H1 (cell line): ENCODE results near the gene AQP10. TPM values are rescaled to one million over a fixed set of nuclear protein-coding genes. Genes with fewer than 3 reads are reported as not detected.

ENCODE experiments used
- BRCA1 ChIP-seq: IDR thresholded peaks from 2 replicates; pipeline ENCODE4 v1.6.1; 2012; ENCODE audit warnings: low read depth, low read length, improper control_type of control experiment
- HDAC2 ChIP-seq, 2 experiments: fragments of 300-600 bp in 1 of 2; sonication (generic) in 1 of 2; IDR thresholded peaks; 2 replicates each; pipeline ENCODE4 v1.6.1; 2011 to 2012; ENCODE audit warnings: low read depth in 2 of 2, low read length in 2 of 2, mild to moderate bottlenecking in 2 of 2, moderate library complexity in 2 of 2, borderline replicate concordance in 1 of 2, inconsistent platforms in 1 of 2
- SIN3A ChIP-seq, 2 experiments: IDR thresholded peaks in 1 of 2; conservative IDR thresholded peaks in 1 of 2; 2 replicates each; pipeline ENCODE4 v1.6.1; 2011 to 2012; ENCODE audit warnings: low read length in 2 of 2, improper control_type of control experiment in 1 of 2, low read depth in 1 of 2, mild to moderate bottlenecking in 1 of 2
- SP1 ChIP-seq: IDR thresholded peaks from 2 replicates; pipeline ENCODE4 v1.6.1; 2011; ENCODE audit warnings: low read depth, low read length
- polyA plus RNA-seq, 7 experiments: library from polyadenylated mRNA; depleted of rRNA in 3 of 7; stranded (reverse) in 5 of 7; unstranded in 2 of 7; fragments of >200 nt in 5 of 7; fragments of 200-250 nt in 2 of 7; gene quantifications; 1 replicate in 5 of 7; 2 replicates in 1 of 7; 4 replicates in 1 of 7; pipeline versions ENCODE4 v1.2.1 to v1.2.3, GENCODE V29; 2011 to 2013; ENCODE audit warnings: missing spikeins in 2 of 7, mixed read lengths in 2 of 7
- total RNA-seq: library from RNA; stranded (reverse); fragmentation: NEBNext Ultra II Directional; extraction: Animal tissue kit (Norgen Biotek cat#: 25700); gene quantifications from 2 replicates; pipeline ENCODE4 v1.2.1, GENCODE V29; 2021

Gene AQP10
- total and polyA plus RNA-seq, 2 of the 8 experiments (the other 6 are each of a cell fraction or from before 2014, with no cell fraction given), result not detected

DNA sequence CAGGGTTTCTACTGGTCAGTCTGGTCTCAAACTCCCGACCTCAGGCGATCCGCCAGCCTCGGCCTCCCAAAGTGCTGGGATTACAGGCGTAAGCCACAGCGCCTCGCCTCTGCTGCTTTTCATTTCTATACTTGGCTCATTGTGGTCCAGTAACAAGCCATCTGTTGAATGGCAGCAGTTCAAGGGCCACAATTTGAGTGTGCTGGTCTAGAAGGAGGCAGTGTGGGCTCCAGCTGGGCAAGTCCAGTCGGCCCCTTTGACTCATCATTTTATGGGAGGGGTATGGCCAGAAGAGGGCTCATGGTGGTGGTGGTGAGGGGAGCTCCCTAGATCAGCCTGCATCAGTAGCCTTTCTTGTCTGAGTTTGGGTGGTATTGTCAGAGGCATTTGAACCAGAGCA, 37.6 kb downstream of the AQP10 start (continued):
- TF ChIP-seq HDAC2 (IDR thresholded peaks at IDR 0.05; ENCODE audit: borderline replicate concordance in 1 of 2, low read depth in 2 of 2, low read length in 2 of 2), result no peak
- TF ChIP-seq SIN3A (conservative IDR thresholded peaks at IDR 0.05 in 1 of 2, IDR thresholded peaks at IDR 0.05 in 1 of 2; ENCODE audit: low read depth in 1 of 2, low read length in 2 of 2), result no peak
- no peak for TF ChIP-seq BRCA1
- no peak for TF ChIP-seq SP1
- TF ChIP-seq, all 59 proteins: peak for 0
